DMS53 treated with DMSO at 0.1 percent for 48 hours (cell line): ENCODE data around the gene DYSF.
"Not testable (repeated sequence)": the region's sequence is repeated elsewhere in the genome, so short reads cannot be mapped to it uniquely, and the experiment has no call there.

Source experiments
- DNase-seq: peaks from one replicate; lab custom pipeline; 2025; ENCODE audit not compliant: unreplicated experiment; lab: John Stamatoyannopoulos, UW

Gene DYSF

GRCh38 chr2:71469403-71470398 lies 16.3 kb downstream of the DYSF start:
- no peak for DNase-seq

GRCh38 chr2:71471276-71471675 lies 17.9 kb downstream of the DYSF start:
- no peak for DNase-seq

- DNase-seq = no peak
Measured at GRCh38 chr2:71472019-71472418, 18.7 kb downstream of the DYSF start.

GRCh38 chr2:71473346-71474031 lies 20.1 kb downstream of the DYSF start:
- no peak for DNase-seq

GRCh38 chr2:71474116-71474743 lies 20.9 kb downstream of the DYSF start:
- no peak for DNase-seq

- no peak for DNase-seq
Measured at GRCh38 chr2:71474744-71475397, 21.5 kb downstream of the DYSF start.

GRCh38 chr2:71476495-71476894 lies 23.1 kb downstream of the DYSF start:
- no peak for DNase-seq

GRCh38 chr2:71477231-71477691 lies 23.9 kb downstream of the DYSF start:
- no peak for DNase-seq

GRCh38 chr2:71478806-71479205 lies 25.4 kb downstream of the DYSF start:
- DNase-seq = no peak

- DNase-seq = no peak
Measured at GRCh38 chr2:71479261-71479660, 25.9 kb downstream of the DYSF start.

GRCh38 chr2:71481111-71481510 lies 27.8 kb downstream of the DYSF start:
- no peak for DNase-seq

GRCh38 chr2:71482055-71482454 lies 28.7 kb downstream of the DYSF start:
- DNase-seq = no peak

GRCh38 chr2:71483246-71483645 lies 29.9 kb downstream of the DYSF start:
- DNase-seq = no peak

- DNase-seq = no peak
Measured at GRCh38 chr2:71484354-71484753, 31.0 kb downstream of the DYSF start.

- no peak for DNase-seq
Measured at GRCh38 chr2:71486881-71487640, 33.7 kb downstream of the DYSF start.

GRCh38 chr2:71491551-71491950 lies 38.2 kb downstream of the DYSF start:
- not testable (repeated sequence) for DNase-seq

GRCh38 chr2:71492112-71492511 lies 38.8 kb downstream of the DYSF start:
- no peak for DNase-seq

- DNase-seq = no peak
Measured at GRCh38 chr2:71494091-71494490, 40.7 kb downstream of the DYSF start.

- no peak for DNase-seq
Measured at GRCh38 chr2:71494523-71495155, 41.3 kb downstream of the DYSF start.
